Measurements from ENCODE around the gene UBE2N.

UBE2N gene

DNA sequence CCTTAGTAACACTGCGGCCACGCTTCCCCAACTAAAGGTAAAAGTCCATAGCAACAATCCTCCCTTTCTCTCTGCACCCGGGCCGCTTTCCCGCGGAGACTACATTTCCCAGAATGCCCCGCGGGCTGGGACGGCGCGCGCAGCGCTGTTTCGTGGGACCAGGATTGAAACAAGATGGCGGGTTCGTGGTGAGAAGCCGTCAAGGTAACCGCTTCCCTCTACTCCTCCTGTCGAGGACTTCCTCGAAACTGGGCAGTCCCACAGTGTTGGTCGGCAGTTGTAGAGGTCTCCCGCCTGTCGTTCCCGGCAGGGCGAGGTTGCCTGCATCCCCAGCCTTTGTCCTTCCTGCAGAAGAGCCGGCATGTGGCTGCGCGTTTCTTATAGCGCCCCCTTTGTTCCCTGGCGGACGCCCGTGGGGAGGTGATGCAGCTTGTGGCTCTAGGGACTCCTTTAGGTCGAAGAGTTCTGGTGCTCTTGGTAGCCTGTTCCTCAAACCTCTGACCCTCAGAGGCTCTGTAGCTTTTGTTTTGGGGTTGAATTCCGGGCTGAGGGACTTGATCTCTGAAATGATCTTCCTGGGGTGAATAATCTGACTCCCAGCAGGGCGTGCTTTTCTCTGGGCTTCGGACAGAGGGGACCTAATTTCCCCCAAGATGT is 25.7 kb upstream of the UBE2N start, which contains the start of gene MRPL42:
MRPL42 (plus strand) TSS at position 164 of the 657 bp plus-strand sequence. CDS start 1,772 bp downstream, outside the sequence.
- TF ChIP-seq, protein P1, sequence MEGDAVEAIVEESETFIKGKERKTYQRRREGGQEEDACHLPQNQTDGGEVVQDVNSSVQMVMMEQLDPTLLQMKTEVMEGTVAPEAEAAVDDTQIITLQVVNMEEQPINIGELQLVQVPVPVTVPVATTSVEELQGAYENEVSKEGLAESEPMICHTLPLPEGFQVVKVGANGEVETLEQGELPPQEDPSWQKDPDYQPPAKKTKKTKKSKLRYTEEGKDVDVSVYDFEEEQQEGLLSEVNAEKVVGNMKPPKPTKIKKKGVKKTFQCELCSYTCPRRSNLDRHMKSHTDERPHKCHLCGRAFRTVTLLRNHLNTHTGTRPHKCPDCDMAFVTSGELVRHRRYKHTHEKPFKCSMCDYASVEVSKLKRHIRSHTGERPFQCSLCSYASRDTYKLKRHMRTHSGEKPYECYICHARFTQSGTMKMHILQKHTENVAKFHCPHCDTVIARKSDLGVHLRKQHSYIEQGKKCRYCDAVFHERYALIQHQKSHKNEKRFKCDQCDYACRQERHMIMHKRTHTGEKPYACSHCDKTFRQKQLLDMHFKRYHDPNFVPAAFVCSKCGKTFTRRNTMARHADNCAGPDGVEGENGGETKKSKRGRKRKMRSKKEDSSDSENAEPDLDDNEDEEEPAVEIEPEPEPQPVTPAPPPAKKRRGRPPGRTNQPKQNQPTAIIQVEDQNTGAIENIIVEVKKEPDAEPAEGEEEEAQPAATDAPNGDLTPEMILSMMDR (IDR thresholded peaks at IDR 0.05): peak; percentile 84

DNA sequence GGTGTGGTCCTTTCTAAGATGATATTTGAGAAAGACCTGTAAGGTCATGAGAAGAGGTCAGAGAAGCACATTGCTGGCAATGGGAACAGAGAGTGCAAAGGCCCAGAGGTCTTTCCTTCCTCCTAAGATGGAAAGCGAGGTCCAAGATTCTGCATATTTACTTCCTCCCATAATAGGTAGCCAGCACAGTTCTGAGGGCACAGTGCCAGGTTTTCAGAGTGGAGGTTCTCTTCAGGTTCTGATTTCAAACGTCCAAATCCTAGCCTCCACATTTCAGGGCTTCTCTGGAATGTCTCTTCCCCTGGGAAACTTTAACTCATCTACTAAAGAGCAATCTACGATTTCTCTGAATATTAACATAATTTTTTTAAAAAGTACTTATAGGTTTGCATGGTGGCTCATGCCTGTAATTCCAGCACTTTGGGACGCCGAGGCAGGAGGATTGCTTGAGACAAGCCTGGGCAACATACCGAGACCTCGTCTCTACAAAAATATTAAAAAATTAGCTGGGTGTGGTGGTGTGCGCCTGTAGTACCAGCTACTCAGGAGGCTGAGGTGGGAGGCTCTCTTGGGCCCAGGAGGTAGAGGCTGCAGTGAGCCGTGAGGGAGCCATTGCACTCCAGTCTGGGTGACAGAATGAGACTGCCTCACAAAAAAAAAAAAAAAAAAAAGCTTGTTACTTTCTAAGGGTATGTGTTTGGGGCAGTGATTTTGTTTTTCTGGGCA is 25.0 kb upstream of the UBE2N start:
- TF ChIP-seq, protein P1 (IDR thresholded peaks at IDR 0.05): no peak

DNA sequence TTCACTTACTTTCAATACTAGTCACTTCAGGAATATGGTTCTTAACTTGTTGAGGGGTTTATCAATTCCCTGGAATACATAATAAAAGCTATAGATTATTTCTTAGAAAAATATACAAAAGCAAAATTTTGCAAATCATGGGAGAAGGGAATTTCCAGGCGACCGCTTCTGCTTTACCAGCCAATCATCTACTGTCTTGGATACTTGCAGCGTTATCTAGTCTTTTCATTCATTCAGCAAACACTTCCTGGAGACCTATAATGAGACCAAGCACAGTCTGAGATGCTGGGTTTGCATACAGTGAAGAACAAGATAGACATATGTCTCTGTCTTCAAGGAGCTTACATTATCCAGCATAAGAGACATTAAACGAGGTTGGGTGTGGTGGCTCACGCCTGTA is 24.1 kb upstream of the UBE2N start:
- TF ChIP-seq, protein P1 (IDR thresholded peaks at IDR 0.05): no peak

DNA sequence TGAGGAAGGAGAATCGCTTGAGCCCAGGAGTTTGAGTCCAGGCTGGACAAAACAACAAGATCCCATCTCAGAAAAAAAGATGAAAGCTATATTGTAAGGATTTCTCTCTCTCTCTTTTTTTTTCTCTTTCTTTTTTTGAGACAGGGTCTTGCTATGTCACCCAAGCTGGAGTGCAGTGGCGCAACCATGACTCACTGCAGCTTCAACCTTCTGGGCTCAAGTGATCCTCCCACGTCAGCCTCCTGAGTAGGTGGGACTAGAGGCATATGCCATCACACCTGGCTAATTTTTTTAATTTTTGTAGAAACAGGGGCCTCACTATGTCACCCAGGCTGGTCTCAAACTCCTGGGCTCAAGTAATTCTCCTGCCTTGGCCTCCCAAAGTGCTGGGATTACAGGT is 19.8 kb upstream of the UBE2N start:
- TF ChIP-seq, protein P1 (IDR thresholded peaks at IDR 0.05): no peak

DNA sequence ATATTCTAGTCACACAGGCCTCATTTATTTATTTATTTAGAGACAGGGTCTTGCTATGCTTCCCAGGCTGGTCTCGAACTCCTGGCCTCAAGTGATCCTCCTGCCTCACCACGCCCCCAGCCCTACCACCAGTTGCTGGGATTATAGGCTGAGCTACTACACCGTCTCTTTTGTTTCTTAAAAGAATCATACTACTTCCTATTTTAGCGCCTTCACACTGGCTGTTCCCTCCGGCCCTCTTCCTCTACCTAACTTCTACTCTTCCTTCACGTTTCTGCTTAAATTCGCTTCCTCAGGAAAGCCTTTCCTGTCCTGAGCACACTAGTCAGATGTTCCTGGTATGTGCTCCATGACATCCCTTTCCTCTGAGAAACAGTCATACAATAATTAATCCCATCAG is 19.2 kb upstream of the UBE2N start:
- TF ChIP-seq, protein P1 (IDR thresholded peaks at IDR 0.05): no peak

DNA sequence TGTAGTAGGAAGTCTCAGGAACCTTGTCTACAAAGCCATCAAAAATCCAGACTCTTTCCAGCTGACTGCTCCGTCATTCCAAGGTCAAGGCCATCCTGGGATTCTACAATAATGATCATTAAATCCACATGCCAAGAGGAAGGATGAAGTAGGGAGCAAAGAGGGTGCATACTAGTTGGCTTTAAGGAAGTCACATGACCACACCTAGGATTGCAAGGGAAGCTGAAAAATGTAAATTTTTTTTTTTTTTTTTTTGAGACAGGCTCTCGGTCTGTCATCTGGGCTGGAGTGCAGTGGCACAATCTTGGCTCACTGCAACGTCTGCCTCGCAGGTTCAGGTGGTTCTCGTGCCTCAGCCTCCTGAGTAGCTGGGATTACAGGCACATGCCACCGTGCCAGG is 18.3 kb upstream of the UBE2N start:
- TF ChIP-seq, protein P1 (IDR thresholded peaks at IDR 0.05): no peak

DNA sequence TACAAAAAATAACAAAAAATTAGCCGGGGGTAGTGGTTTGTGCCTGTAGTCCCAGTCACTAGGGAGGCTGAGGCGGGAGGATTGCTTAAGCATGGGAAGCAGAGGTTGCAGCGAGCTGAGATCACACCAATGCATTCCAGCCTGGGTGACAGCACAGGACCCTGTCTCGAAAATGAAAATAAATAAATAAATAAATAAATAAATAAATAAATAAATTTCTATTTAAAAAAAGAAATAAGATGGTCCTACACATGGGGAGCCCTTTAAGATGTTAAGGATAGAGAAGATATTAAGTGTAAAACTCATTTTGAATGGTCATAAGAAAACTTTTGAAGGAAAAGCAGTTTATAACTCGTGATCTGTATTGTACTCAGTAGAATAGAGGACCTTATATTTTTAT is 17.4 kb upstream of the UBE2N start:
- TF ChIP-seq, protein P1 (IDR thresholded peaks at IDR 0.05): no peak

Measured in LNCAP (cell line).